ENCODE measurements around the gene DGCR2.
"Not testable (repeated sequence)": the region's sequence is repeated elsewhere in the genome, so short reads cannot be mapped to it uniquely, and the experiment has no call there.

DGCR2 gene

GRCh38 chr22:19003508-19003907 is 118.7 kb downstream of the DGCR2 start:
- H3K4me3 ChIP-seq (ENCODE audit: low read depth, low read length), result no peak overlapping the region
- DNase-seq (ENCODE audit: low read depth), result no peak
- no peak for TF ChIP-seq CTCF (conservative IDR thresholded peaks at IDR 0.05; ENCODE audit: low read depth, low read length)

GRCh38 chr22:19002684-19003038 is 119.6 kb downstream of the DGCR2 start:
- no peak overlapping the region for H3K4me3 ChIP-seq (ENCODE audit: low read depth, low read length)
- TF ChIP-seq CTCF (conservative IDR thresholded peaks at IDR 0.05; ENCODE audit: low read depth, low read length), result no peak
- DNase-seq (ENCODE audit: low read depth), result no peak

GRCh38 chr22:19001204-19001603 is 121.0 kb downstream of the DGCR2 start:
- no peak for TF ChIP-seq CTCF (conservative IDR thresholded peaks at IDR 0.05; ENCODE audit: low read depth, low read length)
- H3K4me3 ChIP-seq (ENCODE audit: low read depth, low read length), result no peak overlapping the region
- no peak for DNase-seq (ENCODE audit: low read depth)

- DNase-seq (ENCODE audit: low read depth); H3K4me3 ChIP-seq (ENCODE audit: low read depth, low read length): not testable (repeated sequence)
These were observed 122.1 kb downstream of the DGCR2 start for GRCh38 chr22:19000106-19000505.

GRCh38 chr22:18999416-18999815 is 122.8 kb downstream of the DGCR2 start:
- no peak for TF ChIP-seq CTCF (conservative IDR thresholded peaks at IDR 0.05; ENCODE audit: low read depth, low read length)
- DNase-seq (ENCODE audit: low read depth), result no peak
- H3K4me3 ChIP-seq (ENCODE audit: low read depth, low read length), result no peak overlapping the region

GRCh38 chr22:18999008-18999407 is 123.2 kb downstream of the DGCR2 start:
- H3K4me3 ChIP-seq (ENCODE audit: low read depth, low read length), result no peak overlapping the region
- TF ChIP-seq CTCF (conservative IDR thresholded peaks at IDR 0.05; ENCODE audit: low read depth, low read length), result peak; percentile 40
- DNase-seq (ENCODE audit: low read depth), result no peak

GRCh38 chr22:18997925-18998315 is 124.3 kb downstream of the DGCR2 start:
- DNase-seq (ENCODE audit: low read depth), result no peak

More at GRCh38 chr22:18997925-18998315, 124.3 kb downstream of the DGCR2 start:
- TF ChIP-seq CTCF (conservative IDR thresholded peaks at IDR 0.05; ENCODE audit: low read depth, low read length), result no peak
- no peak overlapping the region for H3K4me3 ChIP-seq (ENCODE audit: low read depth, low read length)
